Panc1 (cell line): ENCODE measurements around the gene RNF125. TPM values are rescaled to one million over a fixed set of nuclear protein-coding genes. Genes with fewer than 3 reads are reported as not detected.

Source experiments
- ATAC-seq: fragments of 200-7000 bp; cut with Tn5 transposase; 2 replicates; pipeline ENCODE4 v1.9.1; 2020; ENCODE audit warnings: mild to moderate bottlenecking, moderate library complexity
- BruUV-seq: library from RNA; stranded (reverse); fragments of 400-500 nt; replicated peaks from 2 replicates; lab custom pipeline; 2021; lab: Mats Ljungman, UMichigan
- CTCF ChIA-PET: fragments of 300-600 bp; sonication (Branson Sonifier 250); formaldehyde crosslinking; loops from one replicate; lab custom pipeline; 2022; ENCODE audit warnings: antibody characterized with exemption; lab: Charles Lee
- POLR2A ChIA-PET: fragments of 300-600 bp; sonication (Branson Sonifier 250); formaldehyde crosslinking; loops from one replicate; lab custom pipeline; 2022; ENCODE audit warnings: antibody characterized with exemption; lab: Charles Lee
- DNase-seq: peaks from one replicate; pipeline ENCODE4 v3.0.0-alpha.2; 2010; ENCODE audit warnings: low read depth, low spot score
- H3K27ac ChIP-seq: 2 replicates; pipeline ENCODE4 v1.5.1; 2011; ENCODE audit warnings: mild to moderate bottlenecking, low read length, inconsistent platforms
- H3K27me3 ChIP-seq: fragments of 200-500 bp; sonication (Bioruptor generic); 2 replicates; pipeline ENCODE4 v1.6.0; 2014; ENCODE audit warnings: low read length, inconsistent platforms; ENCODE audit not compliant: control insufficient read depth, insufficient read depth
- H3K36me3 ChIP-seq: fragments of 200-500 bp; sonication (Bioruptor generic); 2 replicates; pipeline ENCODE4 v1.5.1; 2014; ENCODE audit warnings: inconsistent platforms, mild to moderate bottlenecking, low read length, moderate library complexity; ENCODE audit not compliant: control insufficient read depth, insufficient read depth
- H3K4me1 ChIP-seq: 2 replicates; pipeline ENCODE4 v1.5.1; 2011; ENCODE audit warnings: inconsistent platforms, mild to moderate bottlenecking, low read length, moderate library complexity; ENCODE audit not compliant: control insufficient read depth, insufficient read depth
- H3K4me3 ChIP-seq, 2 experiments: 2 replicates each; pipeline ENCODE4 v1.5.1; 2011 to 2012; ENCODE audit warnings: low read depth in 2 of 2, low read length in 2 of 2, mild to moderate bottlenecking in 2 of 2, inconsistent platforms in 1 of 2, moderate library complexity in 1 of 2
- H3K9me3 ChIP-seq: fragments of 200-500 bp; sonication (Bioruptor generic); 2 replicates; pipeline ENCODE4 v1.5.1; 2014; ENCODE audit warnings: low read depth, mild to moderate bottlenecking, inconsistent platforms, low read length, moderate library complexity; ENCODE audit not compliant: control insufficient read depth, insufficient read depth
- CTCF ChIP-seq: fragments of 450-650 bp; IDR thresholded peaks from 2 replicates; pipeline ENCODE4 v1.5.1; 2017; ENCODE audit warnings: mild to moderate bottlenecking
- POLR2AphosphoS5 ChIP-seq: IDR thresholded peaks from 2 replicates; pipeline ENCODE4 v1.6.1; 2012; ENCODE audit warnings: mild to moderate bottlenecking, low read depth, low read length, moderate library complexity
- REST ChIP-seq, 2 experiments: IDR thresholded peaks; 2 replicates each; pipeline ENCODE4 v1.6.1; 2011 to 2012; ENCODE audit warnings: low read depth in 2 of 2, control low read depth in 1 of 2, low read length in 1 of 2, mild to moderate bottlenecking in 1 of 2, moderate library complexity in 1 of 2; ENCODE audit not compliant: insufficient read depth in 1 of 2
- SIN3A ChIP-seq: IDR thresholded peaks from 2 replicates; pipeline ENCODE4 v1.6.1; 2012; ENCODE audit warnings: low read depth, mild to moderate bottlenecking, low read length, moderate library complexity, borderline replicate concordance; ENCODE audit not compliant: insufficient read depth
- TCF7L2 ChIP-seq: IDR thresholded peaks from 2 replicates; pipeline ENCODE4 v1.6.1; 2011; ENCODE audit warnings: mild to moderate bottlenecking, low read depth, low read length, inconsistent platforms
- in situ Hi-C: cut with HindIII; loops from 2 replicates; pipeline ENCODE4 v1.10.0; 2016; ENCODE audit warnings: low sequenced_read_pairs, low pct_unique_long_range_greater_than_20kb
- intact Hi-C: fragments of 100-400 bp; cut with micrococcal nuclease; formaldehyde crosslinking; loops from one replicate; pipeline ENCODE4 v1.10.0; 2022; ENCODE audit not compliant: unreplicated experiment
- total RNA-seq: library from RNA; stranded (reverse); gene quantifications from one replicate; pipeline ENCODE4 v1.2.1, GENCODE V29; 2021; ENCODE audit not compliant: unreplicated experiment

RNF125 gene
- total RNA-seq, 1 experiment from 2014 or later, result 0.57 TPM

- intact Hi-C loops (no loop called here), in situ Hi-C loops (no loop called here)
- POLR2A ChIA-PET, result no interaction called here
- ATAC-seq (no peak), DNase-seq (no peak)
- BruUV-seq, result no TSS peak
- no peak for TF ChIP-seq CTCF
- no peak for TF ChIP-seq POLR2AphosphoS5
- no peak for TF ChIP-seq SIN3A
- TF ChIP-seq REST (IDR thresholded peaks at IDR 0.05; ENCODE audit: insufficient read depth in 1 of 2, low read depth in 2 of 2, low read length in 1 of 2), result no peak
- TF ChIP-seq TCF7L2, result no peak
- Histone ChIP-seq H3K27ac (peak overlapping the region; percentile 88), H3K4me1 (peaks cover 13% of the 10 kb centered on the region), H3K27me3 (no peaks in the 10 kb centered on the region), H3K4me3 (peak overlapping the region; percentile 70 to 78), H3K9me3 (no peaks in the 10 kb centered on the region), H3K36me3 (peaks cover 4% of the 10 kb centered on the region)
- CTCF ChIA-PET, result no interaction called here
Measured at GRCh38 chr18:32093523-32093922, 74.9 kb downstream of the RNF125 start.

- ATAC-seq (no peak), DNase-seq (no peak)
- peaks cover 13% of the 10 kb centered on the region for H3K4me1 ChIP-seq
- H3K27ac ChIP-seq, result no peak overlapping the region
- intact Hi-C loops (no loop called here), in situ Hi-C loops (no loop called here)
- no peak overlapping the region for H3K4me3 ChIP-seq
- no peak for TF ChIP-seq TCF7L2
- no peak for TF ChIP-seq REST (IDR thresholded peaks at IDR 0.05; ENCODE audit: insufficient read depth in 1 of 2, low read depth in 2 of 2, low read length in 1 of 2)
- no peak for TF ChIP-seq CTCF
- TF ChIP-seq SIN3A, result no peak
- no peak for TF ChIP-seq POLR2AphosphoS5
- ChIA-PET POLR2A (no interaction called here), CTCF (no interaction called here)
- peaks cover 4% of the 10 kb centered on the region for H3K36me3 ChIP-seq
- H3K27me3 ChIP-seq, result no peaks in the 10 kb centered on the region
- no TSS peak for BruUV-seq
- H3K9me3 ChIP-seq, result no peaks in the 10 kb centered on the region
Measured at GRCh38 chr18:32095192-32095899, 76.7 kb downstream of the RNF125 start.
